ENCODE data around the gene CMKLR1.

- no peak for TF ChIP-seq TAF1 (IDR thresholded peaks at IDR 0.05; ENCODE audit: borderline replicate concordance, low read depth, low read length)
- TF ChIP-seq CTCF (IDR thresholded peaks at IDR 0.05), result no peak
- no peak for TF ChIP-seq POLR2AphosphoS5 (IDR thresholded peaks at IDR 0.05; ENCODE audit: low read depth, low read length)
- TF ChIP-seq NRF1 (IDR thresholded peaks at IDR 0.05; ENCODE audit: low read depth, low read length), result no peak
- no peak for TF ChIP-seq MAX (IDR thresholded peaks at IDR 0.05; ENCODE audit: low read depth)
- TF ChIP-seq CHD2 (IDR thresholded peaks at IDR 0.05; ENCODE audit: low read length, partially characterized antibody), result no peak
- no peak for TF ChIP-seq EZH2phosphoT487 (IDR thresholded peaks at IDR 0.05; ENCODE audit: borderline replicate concordance, low read depth)
- no peak for TF ChIP-seq GABPA (IDR thresholded peaks at IDR 0.05; ENCODE audit: low read depth)
- no peak for TF ChIP-seq RFX5 (IDR thresholded peaks at IDR 0.05; ENCODE audit: low read length)
- no peak for TF ChIP-seq FOXJ3 (CRISPR knock-in tag; IDR thresholded peaks at IDR 0.05)
Measured at GRCh38 chr12:108365324-108365723, 26.2 kb upstream of the CMKLR1 start.

Measured in SK-N-SH (cell line).